K562 (cell line): Measurements from ENCODE around the gene PIK3CD. TPM values are rescaled to one million over a fixed set of nuclear protein-coding genes. Genes with fewer than 3 reads are reported as not detected.

Experiments used
- CCNT2 ChIP-seq: IDR thresholded peaks from 2 replicates; pipeline ENCODE4 v1.6.1; 2011; ENCODE audit warnings: borderline replicate concordance, low read depth, mild to moderate bottlenecking, moderate library complexity, mixed read lengths, low read length; ENCODE audit not compliant: insufficient read length; ENCODE audit errors: extremely low read depth
- CEBPZ ChIP-seq: fragments of 150-350 bp; IDR thresholded peaks from 2 replicates; pipeline ENCODE4 v1.6.1; 2014; ENCODE audit warnings: low read depth, mild to moderate bottlenecking, low read length, borderline replicate concordance
- EHMT2 ChIP-seq: fragments of 450-650 bp; IDR thresholded peaks from 2 replicates; pipeline ENCODE4 v1.6.1; 2018; ENCODE audit warnings: antibody characterized with exemption
- EP400 ChIP-seq: fragments of 450-650 bp; IDR thresholded peaks from 2 replicates; pipeline ENCODE4 v1.6.1; 2017; ENCODE audit warnings: antibody characterized with exemption, mild to moderate bottlenecking, moderate library complexity
- HDAC1 ChIP-seq, 2 experiments: fragments of 450-650 bp; IDR thresholded peaks; 2 replicates each; pipeline ENCODE4 v1.6.1; 2016 to 2017; ENCODE audit warnings: inconsistent platforms in 1 of 2, mild to moderate bottlenecking in 1 of 2, moderate library complexity in 1 of 2
- HOXB6 ChIP-seq: fragments of 250-450 bp; sonication (Bioruptor Pico); IDR thresholded peaks from 2 replicates; pipeline ENCODE4 v1.5.1; 2022; ENCODE audit warnings: mild to moderate bottlenecking, borderline replicate concordance
- MITF ChIP-seq: IDR thresholded peaks from 2 replicates; pipeline ENCODE4 v1.6.1; 2014; ENCODE audit warnings: antibody characterized with exemption
- OTX1 ChIP-seq: fragments of 450-650 bp; formaldehyde crosslinking; IDR thresholded peaks from 2 replicates; pipeline ENCODE4 v1.4.0; 2022; ENCODE audit warnings: mild to moderate bottlenecking
- PHF21A ChIP-seq: fragments of 450-650 bp; IDR thresholded peaks from 2 replicates; pipeline ENCODE4 v1.6.1; 2017; ENCODE audit warnings: low read depth, borderline replicate concordance
- RFX1 ChIP-seq: fragments of 450-650 bp; IDR thresholded peaks from 2 replicates; pipeline ENCODE4 v1.6.1; 2016; ENCODE audit warnings: mild to moderate bottlenecking, moderate library complexity
- RNF219 ChIP-seq: fragments of 250-450 bp; sonication (Bioruptor Pico); IDR thresholded peaks from 2 replicates; pipeline ENCODE4 v1.5.0; 2022; ENCODE audit warnings: mild to moderate bottlenecking
- TRIM24 ChIP-seq, 2 experiments: fragments of 450-650 bp; IDR thresholded peaks; 2 replicates each; pipeline ENCODE4 v1.6.1; 2016
- USF1 ChIP-seq: sonication (generic); formaldehyde crosslinking; IDR thresholded peaks from 2 replicates; pipeline ENCODE4 v1.9.0; 2022; ENCODE audit warnings: mild to moderate bottlenecking, missing genetic modification reagents
- ZNF253 ChIP-seq: fragments of 250-450 bp; sonication (Bioruptor Pico); conservative IDR thresholded peaks from 2 replicates; pipeline ENCODE4 v1.6.1; 2021; ENCODE audit warnings: mild to moderate bottlenecking
- ZNF263 ChIP-seq: sonication (generic); formaldehyde crosslinking; IDR thresholded peaks from 2 replicates; pipeline ENCODE4 v1.8.0; 2022; ENCODE audit warnings: mild to moderate bottlenecking, missing genetic modification reagents, borderline replicate concordance
- ZNF436 ChIP-seq: fragments of 250-450, 450-650 bp; sonication (Bioruptor Pico); formaldehyde crosslinking; IDR thresholded peaks from 2 replicates; pipeline ENCODE4 v1.7.0; 2020; ENCODE audit warnings: mild to moderate bottlenecking
- polyA plus RNA-seq, 8 experiments: library from polyadenylated mRNA; depleted of rRNA in 4 of 8; stranded (reverse) in 5 of 8; unstranded in 3 of 8; fragments of >200 nt; fragmentation: Nextera tagmentation in 2 of 8; fragmentation: Illumina TruSeq in 1 of 8; extraction: Ambion mirVana in 2 of 8; extraction: Trizol in 1 of 8; gene quantifications; 2 replicates each; pipeline versions ENCODE4 v1.2.1 to v1.2.3, GENCODE V29; 2011 to 2014; ENCODE audit warnings: inconsistent platforms in 1 of 8, missing spikeins in 1 of 8
- total RNA-seq, 7 experiments: library from RNA; depleted of rRNA in 6 of 7; stranded (reverse); fragments of >200 nt in 6 of 7; fragmentation: Illumina TruSeq in 2 of 7; extraction: Trizol in 2 of 7; gene quantifications; 2 replicates each; pipeline versions ENCODE4 v1.2.1 to v1.2.3, GENCODE V29; 2011 to 2021; ENCODE audit warnings: low replicate concordance in 1 of 7
- TF ChIP-seq, protein P1 (sequence below), 3 experiments: fragments of 200-800 bp in 1 of 3; sonication (Bioruptor generic) in 1 of 3; sonication (generic) in 1 of 3; formaldehyde crosslinking in 1 of 3; IDR thresholded peaks; 2 replicates each; pipeline versions ENCODE4 v1.6.1 to v1.8.0; 2016 to 2022; ENCODE audit warnings: mild to moderate bottlenecking in 2 of 3, missing compliant biosample characterization in 2 of 3, missing genetic modification characterization in 2 of 3, missing genetic modification reagents in 1 of 3
- TF ChIP-seq, protein P2 (sequence below), 2 experiments: fragments of 250-450 bp in 1 of 2; fragments of 450-650 bp in 1 of 2; sonication (Bioruptor Pico) in 1 of 2; IDR thresholded peaks; 2 replicates each; pipeline versions ENCODE4 v1.6.1 to v1.8.0; 2016 to 2021; ENCODE audit warnings: mild to moderate bottlenecking in 2 of 2, moderate library complexity in 2 of 2, missing compliant biosample characterization in 1 of 2, missing genetic modification characterization in 1 of 2

PIK3CD gene
- total and polyA plus RNA-seq, 9 of the 15 experiments (the other 6 are each of a cell fraction or from before 2014, with no cell fraction given) = 1.8 to 20.8 (median 7.2) TPM

- TF ChIP-seq, protein P1, sequence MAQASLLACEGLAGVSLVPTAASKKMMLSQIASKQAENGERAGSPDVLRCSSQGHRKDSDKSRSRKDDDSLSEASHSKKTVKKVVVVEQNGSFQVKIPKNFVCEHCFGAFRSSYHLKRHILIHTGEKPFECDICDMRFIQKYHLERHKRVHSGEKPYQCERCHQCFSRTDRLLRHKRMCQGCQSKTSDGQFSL (CRISPR knock-in tag; IDR thresholded peaks at IDR 0.05) = 0 out of 2 replicates have a peak, but pooled peaks have one; percentile 64
- TF ChIP-seq, protein P1 (tag; IDR thresholded peaks at IDR 0.05) = no peak
- TF ChIP-seq ZNF436 (CRISPR knock-in tag) (no peak), HDAC1 (IDR thresholded peaks at IDR 0.05) (peak in 1 of 2 experiments; percentile 22; a peak in 1 of 4 replicates), CCNT2 (no peak), ZNF253 (CRISPR knock-in tag) (no peak), RFX1 (no peak), EHMT2 (0 out of 2 replicates have a peak, but pooled peaks have one; percentile 12), TRIM24 (IDR thresholded peaks at IDR 0.05) (0 out of 4 replicates have a peak, but pooled peaks of 1 of the 2 experiments have one; percentile 30), MITF (no peak), RNF219 (CRISPR knock-in tag) (no peak), OTX1 (CRISPR knock-in tag) (0 out of 2 replicates have a peak, but pooled peaks have one; percentile 59), ZNF263 (CRISPR knock-in tag) (peak; percentile 34; the same call in 1 of the 2 replicates), CEBPZ (no peak), EP400 (no peak), USF1 (0 out of 2 replicates have a peak, but pooled peaks have one; percentile 13), PHF21A (no peak), HOXB6 (CRISPR knock-in tag) (no peak)
- TF ChIP-seq, protein P2, sequence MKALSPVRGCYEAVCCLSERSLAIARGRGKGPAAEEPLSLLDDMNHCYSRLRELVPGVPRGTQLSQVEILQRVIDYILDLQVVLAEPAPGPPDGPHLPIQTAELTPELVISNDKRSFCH (CRISPR knock-in tag; IDR thresholded peaks at IDR 0.05) = no peak
- TF ChIP-seq, protein P2 (tag; IDR thresholded peaks at IDR 0.05) = no peak
These were observed 117.5 kb downstream of the PIK3CD start (continued) for GRCh38 chr1:9768983-9769382.
